NCI-H526 (cell line): ENCODE data around the gene CSHL1.
"Not testable (repeated sequence)": the region's sequence is repeated elsewhere in the genome, so short reads cannot be mapped to it uniquely, and the experiment has no call there.

Experiments used
- DNase-seq, 2 experiments: peaks; one replicate each; lab custom pipeline; 2025; lab: John Stamatoyannopoulos, UW

CSHL1 gene

DNA sequence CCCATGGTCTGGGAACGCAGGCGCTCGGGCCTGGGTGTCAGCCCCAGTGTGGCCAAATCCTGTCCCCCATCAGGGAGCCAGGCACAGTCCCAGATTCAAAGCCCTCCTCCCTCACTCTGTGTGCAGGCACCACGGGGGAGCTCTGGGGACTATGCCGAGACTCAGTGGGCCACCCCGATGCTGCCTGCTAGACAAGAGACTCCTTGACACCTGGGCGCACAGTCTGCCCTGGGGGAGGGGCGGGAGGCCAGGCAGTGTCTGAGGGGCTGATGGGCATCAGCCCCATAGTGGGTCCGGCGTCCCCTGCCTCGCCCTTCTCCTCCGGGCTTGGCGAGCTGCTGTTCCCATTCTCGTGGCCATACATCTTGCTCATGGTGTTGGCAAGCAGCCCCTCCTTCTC is 29.5 kb upstream of the CSHL1 start:
- no peak for DNase-seq

- no peak for DNase-seq
These were observed 28.8 kb upstream of the CSHL1 start for GRCh38 chr17:63939884-63940283.

DNA sequence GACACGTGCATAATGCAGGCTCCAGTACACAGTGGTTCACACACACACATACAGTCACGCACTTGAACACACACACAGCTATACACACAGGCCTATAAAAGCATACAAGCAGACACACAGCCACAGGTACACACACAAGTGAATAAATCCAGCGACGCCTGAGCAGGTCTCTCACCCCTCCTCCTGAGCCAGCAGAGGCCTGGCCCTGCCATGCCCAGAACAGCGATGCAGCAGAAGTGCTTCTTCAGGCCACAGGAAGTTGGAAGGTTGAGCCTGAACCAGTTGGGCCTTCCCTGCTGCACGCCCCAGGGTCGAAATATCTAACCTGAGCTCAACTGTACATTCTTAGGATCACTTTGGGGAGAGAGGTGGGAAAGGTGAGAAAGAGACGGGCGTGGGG is 28.3 kb upstream of the CSHL1 start:
- DNase-seq, result no peak

- no peak for DNase-seq
These were observed 26.9 kb upstream of the CSHL1 start for GRCh38 chr17:63937920-63938319.

DNA sequence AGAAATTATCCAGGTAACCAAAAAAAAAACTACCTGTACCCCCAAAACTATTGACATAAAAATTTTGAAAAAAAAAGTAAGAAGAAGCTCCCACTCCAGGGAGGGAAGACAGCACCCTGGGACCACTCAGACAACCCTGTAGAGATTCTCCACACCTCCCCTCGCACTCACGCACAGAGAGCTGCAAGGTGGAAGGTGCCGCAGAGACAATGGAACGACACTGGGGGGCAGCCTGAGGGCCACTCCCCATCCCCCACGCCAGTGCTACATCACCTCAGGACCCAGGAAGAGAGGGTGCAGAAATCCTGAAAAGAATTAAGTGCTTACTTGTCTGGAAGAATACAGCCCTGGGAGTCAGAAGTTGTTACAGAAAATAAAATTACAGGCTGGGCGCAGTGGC is 26.3 kb upstream of the CSHL1 start:
- no peak for DNase-seq

DNA sequence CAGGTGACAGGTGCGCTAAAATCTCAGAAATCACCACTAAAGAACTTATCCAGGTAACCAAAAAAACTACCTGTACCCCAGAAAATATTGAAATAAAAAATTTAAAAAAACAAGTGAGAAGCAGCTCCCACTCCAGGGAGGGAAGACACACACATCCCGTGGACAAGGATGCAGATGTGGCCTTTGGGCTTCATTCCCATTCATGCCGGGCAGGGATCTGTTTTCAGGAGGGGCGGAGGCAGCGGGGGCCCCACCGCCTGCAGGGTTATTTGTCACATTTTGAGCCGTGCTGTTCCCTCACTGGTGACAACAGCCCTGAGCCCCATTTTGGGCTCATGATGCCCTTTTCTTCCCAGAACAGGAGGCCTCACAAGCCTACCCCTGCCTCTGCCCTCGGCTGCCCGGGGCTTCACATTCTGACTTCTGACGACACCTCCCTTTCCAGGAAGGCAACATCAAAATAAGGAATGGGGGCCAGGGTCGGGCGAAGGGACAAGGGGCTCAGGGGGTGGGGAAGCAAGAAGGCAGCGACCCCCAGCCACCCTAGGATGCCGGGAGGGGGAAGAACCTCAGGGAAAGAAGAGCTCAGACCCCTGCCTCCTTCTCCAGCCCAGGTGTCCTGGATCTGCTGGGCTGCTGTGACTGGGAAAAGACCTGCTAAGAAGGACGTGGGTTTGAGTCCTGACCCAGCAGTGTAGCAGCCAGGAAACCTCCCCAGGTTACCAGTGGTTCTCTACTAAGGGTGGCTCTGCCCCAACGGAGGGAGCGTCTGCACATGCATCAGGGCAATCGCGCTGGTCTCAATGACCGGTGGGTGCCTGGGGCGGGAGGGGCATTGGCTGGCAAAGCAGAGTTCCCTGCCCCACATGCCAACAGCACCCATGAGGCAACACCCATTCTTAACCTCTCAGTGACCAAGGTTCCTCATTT is 23.4 kb upstream of the CSHL1 start:
- DNase-seq, result no peak

GRCh38 chr17:63933598-63933997 is 22.5 kb upstream of the CSHL1 start:
- DNase-seq, result no peak

DNA sequence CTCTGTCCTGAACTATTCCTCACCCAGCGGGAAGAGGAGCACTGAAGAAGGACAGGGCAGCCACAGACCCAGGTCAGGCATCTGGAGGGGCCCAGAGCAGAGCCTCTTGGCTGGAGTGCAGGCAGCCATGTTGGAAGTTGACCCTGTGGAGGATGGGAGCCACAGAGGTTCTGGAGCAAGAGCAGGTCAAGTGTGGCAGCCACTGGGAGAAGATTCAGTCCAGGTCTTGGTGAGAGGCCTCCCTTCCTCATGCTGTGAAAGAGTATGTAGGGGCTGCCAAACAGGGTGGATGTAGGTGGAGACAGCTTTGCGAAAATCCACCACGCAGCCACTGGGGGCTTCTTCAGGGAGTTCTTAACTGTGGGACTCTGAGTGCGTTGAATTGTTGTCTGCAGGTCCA is 21.7 kb upstream of the CSHL1 start:
- no peak for DNase-seq

DNA sequence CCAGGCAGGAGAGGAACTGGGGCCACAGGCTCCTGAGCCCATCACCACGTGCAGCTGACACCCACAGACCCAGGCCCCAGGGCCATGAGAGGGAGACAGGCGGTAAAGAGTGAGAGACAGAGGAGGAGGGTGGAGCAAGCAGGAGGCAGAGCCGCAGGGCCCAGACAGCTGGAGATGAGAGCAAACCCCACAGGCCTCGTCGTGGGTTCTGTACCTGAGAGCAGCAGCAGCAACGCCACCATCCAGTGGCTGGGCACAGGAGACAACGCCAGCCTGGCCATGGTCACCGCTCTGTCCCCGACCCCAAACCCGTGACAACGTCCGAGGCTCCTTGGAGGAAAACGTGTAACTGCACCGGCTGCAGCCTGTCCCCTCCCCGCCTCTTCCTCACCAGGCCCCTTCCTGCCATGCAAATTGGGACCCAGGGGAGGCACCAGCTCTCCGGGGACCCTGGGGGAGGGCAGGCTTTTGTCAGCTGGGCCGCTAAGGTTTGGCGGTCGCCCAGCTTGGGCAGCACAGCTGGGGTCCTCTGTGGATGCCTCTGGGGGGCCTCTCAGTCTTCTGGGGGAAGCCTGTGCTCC is 21.0 kb upstream of the CSHL1 start, which contains the start of gene CD79B:
TSS of gene CD79B (minus strand) at position 351 of the 581 bp plus-strand sequence. CDS start at position 281, 70 bp downstream.
- DNase-seq, result peak; percentile 22 to 78

GRCh38 chr17:63930951-63931575 is 20.0 kb upstream of the CSHL1 start:
- DNase-seq, result no peak

DNA sequence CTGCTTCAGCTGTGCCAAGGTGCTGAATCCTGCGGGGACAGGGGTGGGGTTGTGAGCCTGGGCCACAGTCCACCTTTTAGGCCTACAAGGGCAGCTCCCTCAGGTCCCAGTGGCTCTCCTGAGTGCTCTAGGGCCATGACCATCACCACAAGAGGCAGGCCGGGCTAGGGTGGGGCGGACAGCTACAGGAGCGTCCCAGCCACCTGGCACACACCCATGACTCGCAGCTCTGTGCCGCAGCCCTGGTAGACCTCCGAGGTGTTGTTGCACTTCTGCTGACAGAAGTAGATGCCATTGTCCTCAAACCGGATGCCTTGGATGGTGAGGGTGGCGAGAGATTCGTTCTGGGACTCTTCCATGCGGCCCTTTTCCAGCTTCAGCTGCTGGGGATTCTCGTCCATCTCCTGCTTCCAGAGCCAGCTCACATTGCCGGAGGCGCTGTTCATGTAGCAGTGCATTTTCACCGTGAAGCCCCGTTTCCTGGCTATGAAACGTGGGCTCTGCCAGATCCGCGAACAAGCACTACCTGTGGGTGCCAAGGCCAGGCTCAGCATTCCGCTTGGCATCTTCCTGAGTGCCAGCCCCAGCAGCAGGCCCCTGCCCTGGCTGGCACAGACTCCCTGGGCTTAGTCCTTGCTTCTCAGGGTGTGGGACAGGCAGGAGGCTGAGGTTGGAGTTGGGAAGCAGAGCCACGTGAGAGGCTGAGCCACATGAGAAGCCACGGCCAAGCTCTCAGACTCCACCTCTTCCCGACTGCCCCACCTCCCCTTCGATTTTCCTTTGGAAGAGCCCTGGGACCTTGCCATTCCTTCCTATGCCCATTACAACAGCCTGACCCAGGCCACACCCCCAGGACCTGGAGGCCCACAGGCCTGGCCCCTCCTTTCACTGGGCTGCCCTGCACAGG is 19.1 kb upstream of the CSHL1 start:
- no peak for DNase-seq

DNA sequence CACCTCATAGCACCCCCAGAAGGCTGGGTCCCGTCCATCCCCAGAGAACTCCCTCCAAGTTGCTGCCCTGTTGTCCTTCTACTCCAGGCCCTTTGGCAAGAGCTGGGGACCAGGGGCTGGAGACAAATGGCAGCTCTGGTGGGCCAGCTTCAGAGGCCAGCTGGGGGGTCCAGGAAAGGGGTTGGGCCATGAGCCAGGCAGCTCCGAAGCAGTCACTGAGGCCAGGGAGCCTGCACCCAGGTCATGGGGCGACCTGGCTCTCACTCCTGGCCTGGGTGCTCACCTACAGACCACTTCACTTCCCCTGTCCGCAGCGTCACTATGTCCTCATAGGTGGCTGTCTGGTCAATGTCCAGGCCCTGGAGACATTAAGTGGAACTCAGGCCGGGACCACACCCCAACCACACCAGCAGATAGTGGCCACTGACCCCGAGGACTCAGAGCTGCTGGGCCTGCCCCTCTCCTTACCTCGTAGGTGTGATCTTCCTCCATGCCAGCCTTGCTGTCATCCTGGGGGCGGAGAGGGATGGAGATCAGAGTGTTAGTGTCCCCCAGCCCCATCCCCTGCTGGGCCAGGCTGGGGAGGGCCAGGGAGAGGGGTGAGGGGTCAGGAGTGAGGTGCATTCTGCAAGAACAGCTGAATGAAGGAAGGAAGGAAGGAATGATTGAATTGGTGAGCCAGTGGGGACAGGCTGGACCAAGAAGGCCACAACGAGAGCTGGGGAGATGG is 18.1 kb upstream of the CSHL1 start:
- no peak for DNase-seq

- no peak for DNase-seq
These were observed 17.2 kb upstream of the CSHL1 start for GRCh38 chr17:63928172-63928666.

GRCh38 chr17:63927464-63928171 is 16.6 kb upstream of the CSHL1 start:
- peak in 1 of 2 experiments; percentile 51 for DNase-seq

DNA sequence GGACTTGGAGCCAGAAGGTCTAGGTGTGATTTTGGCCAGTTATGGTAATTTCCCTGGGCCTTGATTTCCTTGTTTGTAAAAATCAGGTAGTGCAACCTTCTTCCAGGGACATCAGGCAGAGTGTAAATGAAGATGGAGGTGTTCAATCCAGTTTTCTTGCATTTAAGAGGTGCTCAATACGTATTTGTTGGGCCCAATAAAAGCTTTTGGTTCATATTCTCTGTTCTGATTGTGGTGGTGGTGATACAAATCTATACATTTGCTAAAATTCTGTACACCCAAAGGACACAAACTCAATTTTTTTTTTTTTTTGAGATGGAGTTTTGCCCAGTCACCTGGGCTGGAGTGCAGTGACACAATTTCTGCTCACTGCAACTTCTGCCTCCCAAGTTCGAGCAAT is 15.1 kb upstream of the CSHL1 start:
- no peak for DNase-seq

GRCh38 chr17:63925615-63926014 is 14.6 kb upstream of the CSHL1 start:
- DNase-seq, result no peak

- not testable (repeated sequence) for DNase-seq
These were observed 11.3 kb upstream of the CSHL1 start for GRCh38 chr17:63922402-63922801.

DNA sequence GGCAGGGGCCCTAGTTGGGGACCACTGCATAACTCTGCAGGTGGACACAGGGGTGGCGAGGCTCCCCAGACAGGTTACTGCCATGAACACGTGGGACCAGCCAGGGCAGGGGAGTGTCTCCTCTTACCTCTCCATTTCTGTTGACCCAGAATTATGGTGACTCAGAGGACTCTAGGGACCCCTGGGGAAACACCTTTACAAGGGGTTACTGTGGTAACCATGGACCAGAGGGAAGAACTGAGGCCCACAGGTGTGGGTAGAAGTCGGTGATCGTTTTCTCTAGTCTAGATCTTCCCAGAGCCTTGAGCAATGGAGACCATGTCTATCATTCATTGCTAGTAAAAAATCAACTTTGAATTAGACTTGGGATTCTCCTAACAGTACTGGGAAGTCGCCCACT is 9.7 kb upstream of the CSHL1 start:
- not testable (repeated sequence) for DNase-seq

DNA sequence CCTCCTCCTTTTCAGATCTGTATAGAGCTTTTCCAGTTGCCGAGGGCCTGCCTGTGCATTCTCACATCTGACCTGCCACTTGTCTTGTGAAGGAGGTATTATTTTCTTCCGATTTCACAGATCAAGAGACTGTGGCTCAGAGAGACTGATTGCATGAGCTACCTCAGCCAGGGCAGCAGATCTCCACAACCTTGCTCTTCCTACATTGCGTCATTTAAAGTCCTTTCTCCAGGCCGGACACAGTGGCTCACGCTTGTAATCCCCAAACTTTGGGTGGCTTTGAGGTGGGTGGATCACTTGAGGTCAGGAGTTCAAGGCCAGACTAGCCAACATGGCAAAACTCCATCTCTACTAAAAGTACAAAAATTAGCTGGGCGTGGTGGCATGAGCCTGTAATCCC is 9.0 kb upstream of the CSHL1 start:
- not testable (repeated sequence) for DNase-seq

DNA sequence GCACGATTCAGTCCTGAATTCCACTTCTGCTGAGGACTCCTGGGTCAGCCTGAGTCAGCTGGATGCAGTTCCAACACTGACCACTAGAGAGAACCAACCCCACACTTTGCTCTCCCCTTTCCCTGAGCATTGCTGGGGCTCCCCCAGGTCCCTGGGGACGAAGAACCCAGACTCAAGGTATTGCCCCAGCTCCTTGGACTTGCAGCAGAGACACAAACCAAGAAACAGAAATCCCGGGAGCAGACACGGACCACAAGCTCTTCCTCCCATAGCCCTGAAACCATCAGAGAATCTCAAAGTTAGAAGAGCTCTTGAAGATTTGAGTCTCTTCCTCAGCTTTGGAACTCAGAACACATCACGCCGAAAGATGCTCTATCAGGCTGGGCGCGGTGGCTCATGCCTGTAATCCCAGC is 8.3 kb upstream of the CSHL1 start:
- peak in 1 of 2 experiments; percentile 71 for DNase-seq
